Panc1 (cell line): ENCODE data around the gene P2RX3.

Experiments
- POLR2AphosphoS5 ChIP-seq: IDR thresholded peaks from 2 replicates; pipeline ENCODE4 v1.6.1; 2012; ENCODE audit warnings: mild to moderate bottlenecking, low read depth, low read length, moderate library complexity
- TCF7L2 ChIP-seq: IDR thresholded peaks from 2 replicates; pipeline ENCODE4 v1.6.1; 2011; ENCODE audit warnings: mild to moderate bottlenecking, low read depth, low read length, inconsistent platforms
- TF ChIP-seq, protein P1 (sequence below): fragments of 450-650 bp; IDR thresholded peaks from 2 replicates; pipeline ENCODE4 v1.5.1; 2017; ENCODE audit warnings: mild to moderate bottlenecking

GRCh38 chr11:57363131-57364080 is 25.3 kb downstream of the P2RX3 start:
- TF ChIP-seq POLR2AphosphoS5 (no peak), TCF7L2 (no peak)
- TF ChIP-seq, protein P1, sequence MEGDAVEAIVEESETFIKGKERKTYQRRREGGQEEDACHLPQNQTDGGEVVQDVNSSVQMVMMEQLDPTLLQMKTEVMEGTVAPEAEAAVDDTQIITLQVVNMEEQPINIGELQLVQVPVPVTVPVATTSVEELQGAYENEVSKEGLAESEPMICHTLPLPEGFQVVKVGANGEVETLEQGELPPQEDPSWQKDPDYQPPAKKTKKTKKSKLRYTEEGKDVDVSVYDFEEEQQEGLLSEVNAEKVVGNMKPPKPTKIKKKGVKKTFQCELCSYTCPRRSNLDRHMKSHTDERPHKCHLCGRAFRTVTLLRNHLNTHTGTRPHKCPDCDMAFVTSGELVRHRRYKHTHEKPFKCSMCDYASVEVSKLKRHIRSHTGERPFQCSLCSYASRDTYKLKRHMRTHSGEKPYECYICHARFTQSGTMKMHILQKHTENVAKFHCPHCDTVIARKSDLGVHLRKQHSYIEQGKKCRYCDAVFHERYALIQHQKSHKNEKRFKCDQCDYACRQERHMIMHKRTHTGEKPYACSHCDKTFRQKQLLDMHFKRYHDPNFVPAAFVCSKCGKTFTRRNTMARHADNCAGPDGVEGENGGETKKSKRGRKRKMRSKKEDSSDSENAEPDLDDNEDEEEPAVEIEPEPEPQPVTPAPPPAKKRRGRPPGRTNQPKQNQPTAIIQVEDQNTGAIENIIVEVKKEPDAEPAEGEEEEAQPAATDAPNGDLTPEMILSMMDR = no peak
